ENCODE data around the gene NXNL1. TPM values are rescaled to one million over a fixed set of nuclear protein-coding genes. Genes with fewer than 3 reads are reported as not detected.
A peak's percentile ranks its signal among the peaks of the same experiment; 100 is the strongest.

NXNL1 gene
- total and polyA plus RNA-seq, 9 of the 15 experiments (the other 6 are each of a cell fraction or from before 2014, with no cell fraction given), result not detected

DNA sequence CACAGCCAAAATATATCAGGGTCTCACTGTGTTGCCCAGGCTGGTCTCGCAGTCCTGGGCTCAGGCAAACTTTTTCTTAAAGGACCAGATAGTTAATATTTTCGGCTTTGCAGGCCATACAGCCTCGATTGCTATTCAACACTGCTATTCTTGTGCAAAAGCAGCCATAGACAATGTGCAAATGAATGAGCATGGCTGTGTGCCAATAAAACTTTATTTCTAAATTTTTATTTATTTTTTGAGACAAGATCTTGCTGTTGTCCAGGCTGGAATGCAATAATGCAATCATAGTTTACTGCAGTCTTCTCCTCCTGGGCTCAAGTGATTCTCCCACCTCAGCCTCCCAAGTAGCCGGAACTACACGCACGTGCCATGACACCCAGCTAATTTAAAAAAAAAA is 42.5 kb upstream of the NXNL1 start:
- Histone ChIP-seq H3K36me3 (ENCODE audit: control insufficient read depth, insufficient read depth, low read length) (peaks cover 5% of the 10 kb centered on the region; the same call in 2 of the 3 replicates), H3K27ac (ENCODE audit: extremely low read depth, low read depth, low read length) (no peak overlapping the region), H2AFZ (ENCODE audit: low read depth, low read length) (no peak overlapping the region), H3K9ac (ENCODE audit: insufficient read depth in 1 of 2, low read depth in 2 of 2, low read length in 2 of 2) (no peak overlapping the region), H3K27me3 (ENCODE audit: control insufficient read depth in 2 of 2, insufficient read depth in 2 of 2, low read length in 2 of 2) (no peaks in the 10 kb centered on the region), H3K9me3 (replicated peaks; ENCODE audit: control insufficient read depth, insufficient read depth, low read depth, low read length) (no peaks in the 10 kb centered on the region), H3K4me3 (no peak overlapping the region), H3K4me2 (ENCODE audit: insufficient read depth, low read length) (no peak overlapping the region), H3K4me1 (replicated peaks in 1 of 2; ENCODE audit: control insufficient read depth in 2 of 2, insufficient read depth in 2 of 2, low read length in 2 of 2) (peaks cover 13 to 35% of the 10 kb centered on the region in 2 experiments), H3K79me2 (ENCODE audit: control insufficient read depth, insufficient read depth, low read length) (peaks cover 4% of the 10 kb centered on the region; the same call in 1 of the 3 replicates), H3K9me1 (ENCODE audit: control insufficient read depth, insufficient read depth, low read length) (no peaks in the 10 kb centered on the region), H4K20me1 (replicated peaks; ENCODE audit: control insufficient read depth, insufficient read depth, low read length) (no peaks in the 10 kb centered on the region)
- ChIA-PET POLR2A (interaction anchor here (0.6 kb wide), 1 partner anchor 105 kb away, joined by 4 read pairs; no protein-coding TSS in a partner anchor), CTCF (ENCODE audit: low intra/inter-chr PET ratio) (no interaction called here)
- 72% methylated on average over 6 of the region's 6 CpGs for WGBS (ENCODE audit: insufficient coverage, low coverage, missing lambda C conversion rate)
- TF ChIP-seq, protein P1, sequence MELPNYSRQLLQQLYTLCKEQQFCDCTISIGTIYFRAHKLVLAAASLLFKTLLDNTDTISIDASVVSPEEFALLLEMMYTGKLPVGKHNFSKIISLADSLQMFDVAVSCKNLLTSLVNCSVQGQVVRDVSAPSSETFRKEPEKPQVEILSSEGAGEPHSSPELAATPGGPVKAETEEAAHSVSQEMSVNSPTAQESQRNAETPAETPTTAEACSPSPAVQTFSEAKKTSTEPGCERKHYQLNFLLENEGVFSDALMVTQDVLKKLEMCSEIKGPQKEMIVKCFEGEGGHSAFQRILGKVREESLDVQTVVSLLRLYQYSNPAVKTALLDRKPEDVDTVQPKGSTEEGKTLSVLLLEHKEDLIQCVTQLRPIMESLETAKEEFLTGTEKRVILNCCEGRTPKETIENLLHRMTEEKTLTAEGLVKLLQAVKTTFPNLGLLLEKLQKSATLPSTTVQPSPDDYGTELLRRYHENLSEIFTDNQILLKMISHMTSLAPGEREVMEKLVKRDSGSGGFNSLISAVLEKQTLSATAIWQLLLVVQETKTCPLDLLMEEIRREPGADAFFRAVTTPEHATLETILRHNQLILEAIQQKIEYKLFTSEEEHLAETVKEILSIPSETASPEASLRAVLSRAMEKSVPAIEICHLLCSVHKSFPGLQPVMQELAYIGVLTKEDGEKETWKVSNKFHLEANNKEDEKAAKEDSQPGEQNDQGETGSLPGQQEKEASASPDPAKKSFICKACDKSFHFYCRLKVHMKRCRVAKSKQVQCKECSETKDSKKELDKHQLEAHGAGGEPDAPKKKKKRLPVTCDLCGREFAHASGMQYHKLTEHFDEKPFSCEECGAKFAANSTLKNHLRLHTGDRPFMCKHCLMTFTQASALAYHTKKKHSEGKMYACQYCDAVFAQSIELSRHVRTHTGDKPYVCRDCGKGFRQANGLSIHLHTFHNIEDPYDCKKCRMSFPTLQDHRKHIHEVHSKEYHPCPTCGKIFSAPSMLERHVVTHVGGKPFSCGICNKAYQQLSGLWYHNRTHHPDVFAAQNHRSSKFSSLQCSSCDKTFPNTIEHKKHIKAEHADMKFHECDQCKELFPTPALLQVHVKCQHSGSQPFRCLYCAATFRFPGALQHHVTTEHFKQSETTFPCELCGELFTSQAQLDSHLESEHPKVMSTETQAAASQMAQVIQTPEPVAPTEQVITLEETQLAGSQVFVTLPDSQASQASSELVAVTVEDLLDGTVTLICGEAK (IDR thresholded peaks at IDR 0.05), result peak; percentile 88
- TF ChIP-seq, protein P1 (CRISPR knock-in tag; IDR thresholded peaks at IDR 0.05), result peak; percentile 70
- TF ChIP-seq, protein P2, sequence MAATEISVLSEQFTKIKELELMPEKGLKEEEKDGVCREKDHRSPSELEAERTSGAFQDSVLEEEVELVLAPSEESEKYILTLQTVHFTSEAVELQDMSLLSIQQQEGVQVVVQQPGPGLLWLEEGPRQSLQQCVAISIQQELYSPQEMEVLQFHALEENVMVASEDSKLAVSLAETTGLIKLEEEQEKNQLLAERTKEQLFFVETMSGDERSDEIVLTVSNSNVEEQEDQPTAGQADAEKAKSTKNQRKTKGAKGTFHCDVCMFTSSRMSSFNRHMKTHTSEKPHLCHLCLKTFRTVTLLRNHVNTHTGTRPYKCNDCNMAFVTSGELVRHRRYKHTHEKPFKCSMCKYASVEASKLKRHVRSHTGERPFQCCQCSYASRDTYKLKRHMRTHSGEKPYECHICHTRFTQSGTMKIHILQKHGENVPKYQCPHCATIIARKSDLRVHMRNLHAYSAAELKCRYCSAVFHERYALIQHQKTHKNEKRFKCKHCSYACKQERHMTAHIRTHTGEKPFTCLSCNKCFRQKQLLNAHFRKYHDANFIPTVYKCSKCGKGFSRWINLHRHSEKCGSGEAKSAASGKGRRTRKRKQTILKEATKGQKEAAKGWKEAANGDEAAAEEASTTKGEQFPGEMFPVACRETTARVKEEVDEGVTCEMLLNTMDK (IDR thresholded peaks at IDR 0.05; ENCODE audit: borderline replicate concordance, insufficient read depth, low read depth, low read length, poor library complexity, severe bottlenecking), result no peak
- TF ChIP-seq NFIC (IDR thresholded peaks at IDR 0.05), result peak; percentile 55; the same call in 1 of the 2 replicates
- TF ChIP-seq NFXL1 (CRISPR knock-in tag; IDR thresholded peaks at IDR 0.05), result no peak
- TF ChIP-seq ZNF121 (CRISPR knock-in tag; conservative IDR thresholded peaks at IDR 0.05), result peak; percentile 64
- ATAC-seq (no peak), DNase-seq (ENCODE audit: extremely low read depth in 1 of 4, low spot score in 3 of 4) (no peak), FAIRE-seq (no peak)
- in situ Hi-C loops (cut with MboI), result no loop called here
- BruUV-seq (replicated peaks), result no TSS peak
- intact Hi-C loops (cut with micrococcal nuclease), result no loop called here
